A549 (cell line): ENCODE data around the gene TLCD5. TPM values are rescaled to one million over a fixed set of nuclear protein-coding genes. Genes with fewer than 3 reads are reported as not detected.

ENCODE experiments used
- ATAC-seq, 2 experiments: fragments of 200-7000 bp in 1 of 2; fragments of >200 bp in 1 of 2; cut with Nextera tagmentation in 1 of 2; cut with Tn5 transposase in 1 of 2; 3 replicates each; pipeline versions ENCODE4 v1.8.0 to v1.9.1; 2018 to 2020; ENCODE audit warnings: mild to moderate bottlenecking in 1 of 2, moderate library complexity in 1 of 2
- CTCF ChIA-PET: fragments of 300-600 bp; sonication (Branson Sonifier 250); formaldehyde crosslinking; extraction: SDS; loops from one replicate; lab custom pipeline; 2021; ENCODE audit warnings: antibody characterized with exemption, inconsistent platforms; lab: Yijun Ruan, JAX
- POLR2A ChIA-PET: fragments of 350-600 bp; formaldehyde crosslinking; extraction: SDS; loops from one replicate; lab custom pipeline; 2021; ENCODE audit warnings: antibody characterized with exemption, inconsistent platforms; lab: Yijun Ruan, JAX
- DNase-seq, 2 experiments: peaks; one replicate each; pipeline versions ENCODE4 v3.0.0 to v3.0.0-alpha.2; 2011 to 2016; ENCODE audit warnings: low read depth in 1 of 2, low spot score in 1 of 2
- FAIRE-seq: peaks from 2 replicates; lab custom pipeline; 2011; peaks lifted over from hg19 to GRCh38; lab: Jason Lieb, UNC
- H3K27ac ChIP-seq, 2 experiments: fragments of >200 bp; sonication (Bioruptor Twin); formaldehyde crosslinking; 3 replicates each; pipeline ENCODE4 v1.5.1; 2016 to 2017
- H3K4me1 ChIP-seq: fragments of >200 bp; sonication (Bioruptor Twin); formaldehyde crosslinking; 3 replicates; pipeline ENCODE4 v1.6.1; 2016
- H3K4me2 ChIP-seq: fragments of >200 bp; sonication (Bioruptor Twin); formaldehyde crosslinking; 3 replicates; pipeline ENCODE4 v1.6.1; 2016
- H3K4me3 ChIP-seq: fragments of >200 bp; sonication (Bioruptor Twin); formaldehyde crosslinking; 3 replicates; pipeline ENCODE4 v1.5.1; 2016
- H3K9me3 ChIP-seq: fragments of >200 bp; sonication (Bioruptor Twin); formaldehyde crosslinking; 3 replicates; pipeline ENCODE4 v1.6.1; 2016
- ATOH8 ChIP-seq: fragments of 250-450 bp; sonication (Bioruptor Pico); IDR thresholded peaks from 2 replicates; pipeline ENCODE4 v1.5.0; 2020; ENCODE audit warnings: low read depth, mild to moderate bottlenecking, moderate library complexity
- BHLHE40 ChIP-seq: IDR thresholded peaks from 2 replicates; pipeline ENCODE4 v1.6.1; 2012; ENCODE audit warnings: low read depth, low read length, inconsistent platforms
- CEBPB ChIP-seq, 2 experiments: fragments of >200 bp in 1 of 2; sonication (Bioruptor Twin) in 1 of 2; formaldehyde crosslinking in 1 of 2; IDR thresholded peaks; 2 replicates each; pipeline ENCODE4 v1.6.1; 2012 to 2016
- CHD2 ChIP-seq: fragments of 150-350 bp; IDR thresholded peaks from 2 replicates; pipeline ENCODE4 v1.6.1; 2014; ENCODE audit warnings: low read length; ENCODE audit not compliant: partially characterized antibody
- CTCF ChIP-seq: fragments of >200 bp; sonication (Bioruptor Twin); formaldehyde crosslinking; IDR thresholded peaks from 3 replicates; pipeline ENCODE4 v1.5.1; 2016
- EHF ChIP-seq: fragments of 250-450 bp; sonication (Bioruptor Pico); IDR thresholded peaks from 2 replicates; pipeline ENCODE4 v1.5.0; 2020; ENCODE audit warnings: mild to moderate bottlenecking
- ESRRA ChIP-seq: fragments of 150-350 bp; IDR thresholded peaks from 2 replicates; pipeline ENCODE4 v1.6.1; 2014; ENCODE audit warnings: mild to moderate bottlenecking, low read length, borderline replicate concordance
- FOSB ChIP-seq: fragments of 250-450 bp; sonication (Bioruptor Pico); IDR thresholded peaks from 2 replicates; pipeline ENCODE4 v1.5.0; 2020; ENCODE audit warnings: mild to moderate bottlenecking, moderate library complexity
- FOSL2 ChIP-seq, 2 experiments: fragments of 450-650 bp in 1 of 2; fragments of >200 bp in 1 of 2; sonication (Bioruptor Twin) in 1 of 2; formaldehyde crosslinking; IDR thresholded peaks; 2 replicates each; pipeline versions ENCODE4 v1.5.0 to v1.6.1; 2016 to 2020; ENCODE audit warnings: mild to moderate bottlenecking in 1 of 2, moderate library complexity in 1 of 2
- HEYL ChIP-seq: fragments of 250-450 bp; sonication (Bioruptor Pico); IDR thresholded peaks from 2 replicates; pipeline ENCODE4 v1.8.0; 2021; ENCODE audit warnings: mild to moderate bottlenecking, moderate library complexity
- HMGXB4 ChIP-seq: fragments of 250-450 bp; sonication (Bioruptor Pico); IDR thresholded peaks from 2 replicates; pipeline ENCODE4 v1.5.0; 2021; ENCODE audit warnings: mild to moderate bottlenecking, moderate library complexity, borderline replicate concordance
- JUN ChIP-seq, 2 experiments: fragments of >200 bp; sonication (Bioruptor Twin); formaldehyde crosslinking; IDR thresholded peaks; 2 replicates in 1 of 2; 3 replicates in 1 of 2; pipeline ENCODE4 v1.6.1; 2016 to 2017
- KDM1A ChIP-seq: fragments of 200-600 bp; sonication (generic); IDR thresholded peaks from 2 replicates; pipeline ENCODE4 v1.6.1; 2016; ENCODE audit warnings: low read depth, mild to moderate bottlenecking
- KDM5A ChIP-seq: fragments of 200-600 bp; sonication (generic); IDR thresholded peaks from 2 replicates; pipeline ENCODE4 v1.6.1; 2016; ENCODE audit warnings: antibody characterized with exemption, mild to moderate bottlenecking
- MAFK ChIP-seq: fragments of 450-650 bp; IDR thresholded peaks from 2 replicates; pipeline ENCODE4 v1.6.1; 2014; ENCODE audit not compliant: partially characterized antibody
- MYC ChIP-seq: IDR thresholded peaks from 2 replicates; pipeline ENCODE4 v1.6.1; 2012; ENCODE audit warnings: mild to moderate bottlenecking, inconsistent platforms, low read length, improper control_type of control experiment, borderline replicate concordance
- NPAS2 ChIP-seq: fragments of 250-450 bp; sonication (Bioruptor Pico); IDR thresholded peaks from 2 replicates; pipeline ENCODE4 v1.8.0; 2022; ENCODE audit warnings: mild to moderate bottlenecking, moderate library complexity, borderline replicate concordance
- NR3C1 ChIP-seq: fragments of >200 bp; sonication (Bioruptor Twin); formaldehyde crosslinking; IDR thresholded peaks from 3 replicates; pipeline ENCODE4 v1.6.1; 2017
- PHF8 ChIP-seq: fragments of 200-600 bp; sonication (generic); IDR thresholded peaks from 2 replicates; pipeline ENCODE4 v1.6.1; 2016; ENCODE audit warnings: low read depth, mild to moderate bottlenecking, antibody characterized with exemption, moderate library complexity, borderline replicate concordance
- POLR2AphosphoS2 ChIP-seq: conservative IDR thresholded peaks from 2 replicates; pipeline ENCODE4 v1.6.1; 2012; ENCODE audit warnings: low read length, improper control_type of control experiment, inconsistent platforms
- RARB ChIP-seq: fragments of 250-450 bp; sonication (Bioruptor Pico); IDR thresholded peaks from 2 replicates; pipeline ENCODE4 v1.8.0; 2021; ENCODE audit warnings: mild to moderate bottlenecking, moderate library complexity
- RFX5 ChIP-seq: fragments of 450-650 bp; IDR thresholded peaks from 2 replicates; pipeline ENCODE4 v1.7.1; 2014; ENCODE audit warnings: antibody characterized with exemption, mild to moderate bottlenecking, moderate library complexity
- SREBF2 ChIP-seq: fragments of 450-650 bp; IDR thresholded peaks from 2 replicates; pipeline ENCODE4 v1.6.1; 2014; ENCODE audit warnings: mild to moderate bottlenecking, moderate library complexity
- TFCP2L1 ChIP-seq: fragments of 250-450 bp; sonication (Bioruptor Pico); IDR thresholded peaks from 2 replicates; pipeline ENCODE4 v1.5.0; 2021; ENCODE audit warnings: mild to moderate bottlenecking
- ZNF302 ChIP-seq: fragments of 250-450 bp; sonication (Bioruptor Pico); IDR thresholded peaks from 2 replicates; pipeline ENCODE4 v1.9.0; 2021; ENCODE audit warnings: inconsistent platforms, mild to moderate bottlenecking, moderate library complexity
- WGBS: methylation state at CpG from one replicate; pipeline ENCODE4 v1.1.6; 2017; ENCODE audit errors: missing lambda C conversion rate; 5-methylcytosine and 5-hydroxymethylcytosine counted together
- polyA plus RNA-seq, 4 experiments: library from polyadenylated mRNA; depleted of rRNA in 3 of 4; stranded (reverse); fragments of >200 nt; fragmentation: RNase III in 1 of 4; extraction: RNeasy Plus Mini Kit Qiagen cat#74134 plus additional on column Dnase treatment in 1 of 4; gene quantifications; 2 replicates in 3 of 4; 3 replicates in 1 of 4; pipeline ENCODE4 v1.2.3, GENCODE V29; 2011 to 2017

TLCD5 gene
- polyA plus RNA-seq, 2 of the 4 experiments (the other 2 are of a cell fraction): 5.8 to 12.9 TPM

GRCh38 chr11:120329556-120329955 lies 4.5 kb downstream of the TLCD5 start:
- no peak overlapping the region for H3K27ac ChIP-seq
- POLR2A ChIA-PET: no interaction called here
- peaks cover 53% of the 10 kb centered on the region for H3K4me1 ChIP-seq
- WGBS: 76% methylated on average over 3 of the region's 3 CpGs
- no peak for DNase-seq
- FAIRE-seq: no peak
- H3K9me3 ChIP-seq: no peaks in the 10 kb centered on the region
- TF ChIP-seq POLR2AphosphoS2: no peak
- TF ChIP-seq RFX5: no peak
- no peak for TF ChIP-seq FOSL2 (IDR thresholded peaks at IDR 0.05)
- no peak for TF ChIP-seq FOSL2 (CRISPR knock-in tag; IDR thresholded peaks at IDR 0.05)
- no peak for TF ChIP-seq JUN (IDR thresholded peaks at IDR 0.05)
- TF ChIP-seq SREBF2: no peak
- TF ChIP-seq MYC: no peak
- no peak for TF ChIP-seq ZNF302 (CRISPR knock-in tag)
- TF ChIP-seq NPAS2 (CRISPR knock-in tag): no peak
- no peak for TF ChIP-seq RARB (CRISPR knock-in tag)
- TF ChIP-seq CTCF: no peak
- TF ChIP-seq CEBPB (IDR thresholded peaks at IDR 0.05): no peak
- TF ChIP-seq PHF8: no peak
- no peak for TF ChIP-seq HEYL (CRISPR knock-in tag)
- no peak for TF ChIP-seq ATOH8 (CRISPR knock-in tag)
- TF ChIP-seq KDM1A: no peak
- TF ChIP-seq ESRRA: no peak
- no peak for ATAC-seq
- H3K4me3 ChIP-seq: no peak overlapping the region
- H3K4me2 ChIP-seq: no peak overlapping the region
- CTCF ChIA-PET: interaction anchor here (1.2 kb wide), 1 partner anchor 182 kb away, joined by 4 read pairs; the partner anchor contains the start of gene GRIK4

GRCh38 chr11:120330045-120330444 lies 4.9 kb downstream of the TLCD5 start:
- H3K4me2 ChIP-seq: no peak overlapping the region
- TF ChIP-seq HMGXB4: no peak
- TF ChIP-seq NPAS2 (CRISPR knock-in tag): no peak
- TF ChIP-seq CHD2: no peak
- no peak for TF ChIP-seq BHLHE40
- TF ChIP-seq KDM5A: no peak
- TF ChIP-seq TFCP2L1 (CRISPR knock-in tag): no peak
- no peak for TF ChIP-seq EHF (CRISPR knock-in tag)
- no peak for TF ChIP-seq FOSB (CRISPR knock-in tag)
- no peak for TF ChIP-seq MAFK
- no peak for TF ChIP-seq ZNF302 (CRISPR knock-in tag)
- no peak for TF ChIP-seq CEBPB (IDR thresholded peaks at IDR 0.05)
- TF ChIP-seq NR3C1: no peak
- TF ChIP-seq, all 56 proteins: peak for 0
- 94% methylated on average over 6 of the region's 6 CpGs for WGBS
- Histone ChIP-seq H3K4me3 (no peak overlapping the region), H3K27ac (peak overlapping the region in 1 of 2 experiments; percentile 17; a peak in 1 of 6 replicates), H3K4me1 (peaks cover 53% of the 10 kb centered on the region), H3K9me3 (no peaks in the 10 kb centered on the region)
- FAIRE-seq: no peak
- ATAC-seq: no peak
- ChIA-PET POLR2A (no interaction called here), CTCF (interaction anchor here (1.2 kb wide), 1 partner anchor 181 kb away, joined by 4 read pairs; the partner anchor contains the start of gene GRIK4)
- no peak for DNase-seq
